ENCODE data around the gene ABHD12. TPM values are rescaled to one million over a fixed set of nuclear protein-coding genes. Genes with fewer than 3 reads are reported as not detected.

The ABHD12 gene
- total RNA-seq, 1 donor from 2014 or later: 79.3 TPM

DNA sequence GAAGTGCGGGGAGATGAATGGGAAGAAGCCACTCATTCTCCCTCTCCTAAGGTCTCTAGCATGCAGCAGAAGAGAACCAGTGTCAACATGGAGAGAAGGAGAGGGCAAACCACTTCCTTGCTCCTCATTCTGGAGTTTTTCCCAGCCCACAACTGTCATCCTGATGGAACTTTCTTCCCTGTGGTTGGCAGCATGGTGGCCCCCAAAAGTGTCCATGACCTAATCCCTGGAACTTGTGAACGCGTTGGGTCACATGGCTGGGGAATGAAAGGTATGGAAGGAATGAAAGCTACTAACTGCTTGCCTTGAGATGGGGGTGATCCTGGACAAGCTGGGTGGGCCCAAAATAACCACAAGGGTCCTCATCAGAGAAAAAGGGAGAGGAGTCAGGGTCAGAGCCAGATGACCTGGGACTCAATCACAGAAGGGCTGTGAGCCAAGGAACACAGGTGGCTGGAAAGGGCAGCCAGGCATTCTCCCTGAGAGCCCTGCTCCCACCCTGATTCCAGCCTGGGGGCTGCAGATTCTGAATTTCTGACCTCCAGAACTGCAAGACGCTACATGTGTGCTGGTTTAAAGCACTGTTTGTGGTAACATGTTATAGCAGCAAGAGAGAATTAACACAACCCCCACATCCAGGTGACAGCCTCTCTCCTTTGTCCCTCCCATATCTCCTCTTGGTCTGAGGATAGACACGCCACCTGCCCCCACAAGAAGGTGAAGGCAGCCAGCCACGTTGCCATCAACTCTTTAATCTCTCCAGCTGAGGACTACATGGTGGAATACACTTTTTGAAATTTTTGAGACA is 79.5 kb downstream of the ABHD12 start:
- TF ChIP-seq, protein P1, sequence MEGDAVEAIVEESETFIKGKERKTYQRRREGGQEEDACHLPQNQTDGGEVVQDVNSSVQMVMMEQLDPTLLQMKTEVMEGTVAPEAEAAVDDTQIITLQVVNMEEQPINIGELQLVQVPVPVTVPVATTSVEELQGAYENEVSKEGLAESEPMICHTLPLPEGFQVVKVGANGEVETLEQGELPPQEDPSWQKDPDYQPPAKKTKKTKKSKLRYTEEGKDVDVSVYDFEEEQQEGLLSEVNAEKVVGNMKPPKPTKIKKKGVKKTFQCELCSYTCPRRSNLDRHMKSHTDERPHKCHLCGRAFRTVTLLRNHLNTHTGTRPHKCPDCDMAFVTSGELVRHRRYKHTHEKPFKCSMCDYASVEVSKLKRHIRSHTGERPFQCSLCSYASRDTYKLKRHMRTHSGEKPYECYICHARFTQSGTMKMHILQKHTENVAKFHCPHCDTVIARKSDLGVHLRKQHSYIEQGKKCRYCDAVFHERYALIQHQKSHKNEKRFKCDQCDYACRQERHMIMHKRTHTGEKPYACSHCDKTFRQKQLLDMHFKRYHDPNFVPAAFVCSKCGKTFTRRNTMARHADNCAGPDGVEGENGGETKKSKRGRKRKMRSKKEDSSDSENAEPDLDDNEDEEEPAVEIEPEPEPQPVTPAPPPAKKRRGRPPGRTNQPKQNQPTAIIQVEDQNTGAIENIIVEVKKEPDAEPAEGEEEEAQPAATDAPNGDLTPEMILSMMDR (conservative IDR thresholded peaks at IDR 0.05; ENCODE audit: low read depth, low read length): no peak

DNA sequence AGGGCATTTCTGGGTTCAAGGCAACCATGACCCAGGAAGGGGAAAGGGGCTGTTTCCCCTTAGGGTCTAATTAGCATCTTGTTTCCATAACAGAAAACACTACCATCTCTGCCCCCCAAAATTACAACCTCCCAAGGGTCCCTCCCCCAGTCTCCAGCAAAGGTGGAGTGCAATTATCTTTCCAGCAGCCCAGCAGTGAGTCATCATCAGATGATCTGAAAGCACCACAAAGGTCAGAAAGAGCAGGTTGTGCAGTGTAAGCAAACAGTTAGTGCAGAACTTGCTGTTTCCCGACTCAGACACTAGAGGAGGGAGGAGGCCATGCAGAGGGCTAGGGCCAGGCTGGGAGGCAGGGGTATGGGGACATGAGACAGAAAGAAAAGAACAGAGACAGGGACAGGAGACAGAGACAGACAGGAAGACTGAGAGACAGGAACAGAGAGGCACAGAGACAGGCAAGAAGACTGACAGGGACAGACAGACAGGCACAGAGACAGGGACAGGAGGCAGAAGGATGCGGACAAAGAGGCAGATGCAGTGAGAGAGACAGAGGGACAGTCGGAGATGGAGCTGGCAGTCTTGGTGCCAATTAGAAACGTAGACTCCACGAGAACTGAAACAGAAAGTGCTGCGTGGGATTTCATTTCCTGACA is 80.2 kb downstream of the ABHD12 start:
- peak; percentile 84 for DNase-seq (ENCODE audit: low read depth)
- TF ChIP-seq, protein P1 (conservative IDR thresholded peaks at IDR 0.05; ENCODE audit: low read depth, low read length): peak; percentile 87
- peak overlapping the region; percentile 41 for H3K4me3 ChIP-seq (ENCODE audit: low read depth, low read length)

More for the DNA sequence above, 79.5 kb downstream of the ABHD12 start:
- DNase-seq (ENCODE audit: low read depth): no peak
- no peak overlapping the region for H3K4me3 ChIP-seq (ENCODE audit: low read depth, low read length)

DNA sequence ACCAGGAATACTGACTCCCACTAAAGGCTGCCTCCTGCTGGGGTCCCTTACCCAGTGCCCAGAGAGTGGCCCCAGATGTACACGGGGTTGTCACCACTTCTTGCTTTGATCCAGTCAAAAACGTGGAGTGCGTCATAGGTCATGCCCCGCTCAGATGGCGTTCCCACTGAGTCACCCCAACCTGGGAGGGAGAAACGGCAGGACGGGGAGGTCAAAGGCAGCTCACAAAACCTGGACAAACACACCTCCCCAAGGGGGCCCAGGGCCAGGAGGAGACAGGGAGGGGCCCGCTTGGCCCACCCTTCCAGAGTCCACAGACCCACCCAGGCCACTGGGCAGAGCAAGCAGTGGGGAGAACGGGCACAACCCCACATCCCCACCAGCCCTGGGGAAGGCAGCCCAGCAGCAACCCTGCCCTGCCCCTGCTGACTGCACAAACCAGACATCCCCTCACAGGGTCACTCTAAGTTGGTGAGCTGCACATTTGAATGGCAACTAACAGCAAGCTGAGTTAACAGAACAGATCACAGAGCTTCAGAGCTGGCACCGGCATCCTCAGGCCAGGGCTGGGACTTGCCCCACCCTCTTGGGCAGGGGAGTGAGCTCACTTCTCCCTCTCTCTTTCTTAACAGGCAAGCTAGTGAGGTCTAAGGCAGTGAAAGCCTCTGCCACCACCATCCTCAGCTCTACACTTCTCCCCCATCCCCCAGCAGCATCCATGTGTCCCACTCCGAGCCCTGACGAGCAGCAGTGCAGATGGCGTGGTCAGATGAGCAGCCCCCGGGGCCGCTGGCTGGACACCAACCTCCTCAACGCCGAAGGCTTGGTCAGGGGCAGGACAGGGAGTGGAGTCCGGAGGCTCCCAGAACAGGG is 81.0 kb downstream of the ABHD12 start:
- TF ChIP-seq, protein P1 (conservative IDR thresholded peaks at IDR 0.05; ENCODE audit: low read depth, low read length): peak; percentile 1
- H3K4me3 ChIP-seq (ENCODE audit: low read depth, low read length): peak overlapping the region; percentile 41
- DNase-seq (ENCODE audit: low read depth): peak; percentile 56

DNA sequence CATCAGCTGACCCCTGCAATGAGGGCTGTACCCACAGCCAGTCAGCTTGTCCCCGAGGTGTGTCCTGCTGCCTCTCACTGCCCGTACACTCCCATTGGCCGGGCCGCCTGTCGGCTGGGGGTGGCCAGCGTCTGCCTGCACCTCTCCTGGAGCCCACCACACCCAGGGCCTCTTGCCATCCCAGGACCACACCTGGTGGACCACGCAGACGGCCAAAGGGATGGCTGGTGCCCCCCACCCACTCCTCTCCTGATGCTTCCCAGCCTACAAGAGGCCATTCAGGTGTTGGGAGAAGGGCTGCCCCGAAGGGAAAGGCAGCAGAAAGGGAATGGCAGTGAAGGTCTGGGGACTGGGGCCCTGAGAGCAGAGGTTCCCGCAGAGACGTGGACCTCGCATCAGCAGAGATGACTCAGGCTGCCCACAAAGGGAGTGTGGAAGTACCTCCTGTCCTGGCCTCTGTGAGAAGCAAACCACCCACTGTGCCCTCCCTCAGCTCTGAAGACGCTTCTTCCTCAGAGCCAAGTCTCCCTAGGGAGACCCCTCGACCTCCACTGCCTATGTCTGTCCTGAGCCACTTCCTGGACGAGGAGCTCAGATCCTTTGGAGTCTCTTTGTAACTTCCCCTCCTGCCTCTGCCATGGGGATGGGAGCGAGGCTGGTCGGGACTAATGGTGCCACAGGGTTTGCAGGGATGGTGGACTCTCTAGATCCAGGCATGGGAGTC is 81.8 kb downstream of the ABHD12 start:
- DNase-seq (ENCODE audit: low read depth): peak; percentile 32
- TF ChIP-seq, protein P1 (conservative IDR thresholded peaks at IDR 0.05; ENCODE audit: low read depth, low read length): no peak
- no peak overlapping the region for H3K4me3 ChIP-seq (ENCODE audit: low read depth, low read length)

DNA sequence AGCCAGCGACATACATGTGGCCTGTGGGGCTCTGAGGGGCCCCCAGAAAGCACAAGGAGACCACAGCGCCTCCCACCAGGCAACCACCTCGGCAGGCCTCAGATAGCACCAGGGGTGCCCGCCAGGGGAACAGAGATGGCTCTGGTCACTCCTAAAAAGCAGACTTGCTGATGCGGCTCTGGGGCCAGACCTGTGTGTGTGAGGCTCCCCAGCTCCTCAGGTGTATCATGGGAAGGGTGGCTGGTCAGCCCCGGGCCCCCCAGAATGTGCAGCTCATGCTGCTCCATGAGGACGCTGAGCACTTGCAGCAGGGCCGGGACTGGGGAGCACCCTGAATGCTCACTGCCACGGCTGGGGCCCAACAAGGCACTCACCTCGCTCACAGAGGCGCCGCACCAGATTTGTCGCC is 82.5 kb downstream of the ABHD12 start:
- TF ChIP-seq, protein P1 (conservative IDR thresholded peaks at IDR 0.05; ENCODE audit: low read depth, low read length): no peak
- no peak overlapping the region for H3K4me3 ChIP-seq (ENCODE audit: low read depth, low read length)
- no peak for DNase-seq (ENCODE audit: low read depth)
